Upper lobe of right lung (tissue), 1 donor: Measurements from ENCODE around the gene CMIP. TPM values are rescaled to one million over a fixed set of nuclear protein-coding genes. Genes with fewer than 3 reads are reported as not detected.

Source experiments
- ATAC-seq: fragments of 200-7000 bp; cut with Tn5 transposase; one replicate; pipeline ENCODE4 v1.9.1; 2020; ENCODE audit warnings: mild to moderate bottlenecking, moderate library complexity
- DNase-seq: peaks from one replicate; pipeline ENCODE4 v3.0.0-alpha.2; 2020
- H3K27ac ChIP-seq: fragments of 200-600 bp; one replicate; pipeline ENCODE4 v1.8.0; 2022
- H3K27me3 ChIP-seq: fragments of 200-600 bp; one replicate; pipeline ENCODE4 v1.8.0; 2022; ENCODE audit warnings: mild to moderate bottlenecking
- H3K36me3 ChIP-seq: fragments of 200-600 bp; one replicate; pipeline ENCODE4 v1.8.0; 2022
- H3K4me1 ChIP-seq: fragments of 200-600 bp; one replicate; pipeline ENCODE4 v1.8.0; 2022
- H3K4me3 ChIP-seq: fragments of 200-600 bp; one replicate; pipeline ENCODE4 v1.8.0; 2022; ENCODE audit warnings: mild to moderate bottlenecking
- H3K9me3 ChIP-seq: fragments of 200-600 bp; one replicate; pipeline ENCODE4 v1.8.0; 2022
- intact Hi-C: fragments of 100-400 bp; cut with DNase I; formaldehyde crosslinking; loops from one replicate; pipeline ENCODE4 v1.11.0; 2022
- total RNA-seq: library from RNA; stranded (reverse); fragmentation: NEBNext Ultra II Directional; extraction: Animal tissue kit (Norgen Biotek cat#: 25700); gene quantifications from one replicate; pipeline ENCODE4 v1.2.1, GENCODE V29; 2021
- TF ChIP-seq, protein P1 (sequence below): fragments of 200-600 bp; IDR thresholded peaks from one replicate; pipeline ENCODE4 v1.8.0; 2022; ENCODE audit warnings: antibody characterized with exemption
- donor health status: DM: no; HTN: yes; CAD: no; lungs with severe emphysema.

Gene CMIP
- total RNA-seq, 1 donor from 2014 or later, result 73.8 TPM

DNA sequence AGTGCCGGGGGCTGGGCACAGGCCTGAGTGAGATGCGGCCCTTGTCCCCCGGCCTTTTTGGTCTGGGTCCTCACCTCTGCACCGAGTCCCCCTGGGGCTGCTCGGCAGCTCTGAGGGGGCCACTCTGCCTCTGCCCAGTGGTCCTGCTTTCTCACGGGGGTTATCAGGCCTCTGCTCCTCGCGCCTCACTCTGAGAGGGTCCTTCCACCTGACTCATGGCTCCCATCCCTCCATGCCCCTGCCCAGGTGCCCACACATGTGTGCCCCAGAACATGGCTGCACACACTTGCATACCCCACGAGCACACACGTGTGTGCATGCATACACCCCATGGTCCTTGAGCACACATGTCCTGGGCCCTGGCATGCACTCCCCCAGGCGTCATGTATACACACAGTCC lies 53.7 kb downstream of the CMIP start:
- Histone ChIP-seq H3K36me3 (no peaks in the 10 kb centered on the region), H3K4me1 (peaks cover 54% of the 10 kb centered on the region), H3K27me3 (no peaks in the 10 kb centered on the region), H3K9me3 (no peaks in the 10 kb centered on the region), H3K4me3 (no peak overlapping the region), H3K27ac (no peak overlapping the region)
- ATAC-seq, result no peak
- no peak for DNase-seq
- intact Hi-C loops, result no loop called here
- TF ChIP-seq, protein P1, sequence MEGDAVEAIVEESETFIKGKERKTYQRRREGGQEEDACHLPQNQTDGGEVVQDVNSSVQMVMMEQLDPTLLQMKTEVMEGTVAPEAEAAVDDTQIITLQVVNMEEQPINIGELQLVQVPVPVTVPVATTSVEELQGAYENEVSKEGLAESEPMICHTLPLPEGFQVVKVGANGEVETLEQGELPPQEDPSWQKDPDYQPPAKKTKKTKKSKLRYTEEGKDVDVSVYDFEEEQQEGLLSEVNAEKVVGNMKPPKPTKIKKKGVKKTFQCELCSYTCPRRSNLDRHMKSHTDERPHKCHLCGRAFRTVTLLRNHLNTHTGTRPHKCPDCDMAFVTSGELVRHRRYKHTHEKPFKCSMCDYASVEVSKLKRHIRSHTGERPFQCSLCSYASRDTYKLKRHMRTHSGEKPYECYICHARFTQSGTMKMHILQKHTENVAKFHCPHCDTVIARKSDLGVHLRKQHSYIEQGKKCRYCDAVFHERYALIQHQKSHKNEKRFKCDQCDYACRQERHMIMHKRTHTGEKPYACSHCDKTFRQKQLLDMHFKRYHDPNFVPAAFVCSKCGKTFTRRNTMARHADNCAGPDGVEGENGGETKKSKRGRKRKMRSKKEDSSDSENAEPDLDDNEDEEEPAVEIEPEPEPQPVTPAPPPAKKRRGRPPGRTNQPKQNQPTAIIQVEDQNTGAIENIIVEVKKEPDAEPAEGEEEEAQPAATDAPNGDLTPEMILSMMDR, result no peak

DNA sequence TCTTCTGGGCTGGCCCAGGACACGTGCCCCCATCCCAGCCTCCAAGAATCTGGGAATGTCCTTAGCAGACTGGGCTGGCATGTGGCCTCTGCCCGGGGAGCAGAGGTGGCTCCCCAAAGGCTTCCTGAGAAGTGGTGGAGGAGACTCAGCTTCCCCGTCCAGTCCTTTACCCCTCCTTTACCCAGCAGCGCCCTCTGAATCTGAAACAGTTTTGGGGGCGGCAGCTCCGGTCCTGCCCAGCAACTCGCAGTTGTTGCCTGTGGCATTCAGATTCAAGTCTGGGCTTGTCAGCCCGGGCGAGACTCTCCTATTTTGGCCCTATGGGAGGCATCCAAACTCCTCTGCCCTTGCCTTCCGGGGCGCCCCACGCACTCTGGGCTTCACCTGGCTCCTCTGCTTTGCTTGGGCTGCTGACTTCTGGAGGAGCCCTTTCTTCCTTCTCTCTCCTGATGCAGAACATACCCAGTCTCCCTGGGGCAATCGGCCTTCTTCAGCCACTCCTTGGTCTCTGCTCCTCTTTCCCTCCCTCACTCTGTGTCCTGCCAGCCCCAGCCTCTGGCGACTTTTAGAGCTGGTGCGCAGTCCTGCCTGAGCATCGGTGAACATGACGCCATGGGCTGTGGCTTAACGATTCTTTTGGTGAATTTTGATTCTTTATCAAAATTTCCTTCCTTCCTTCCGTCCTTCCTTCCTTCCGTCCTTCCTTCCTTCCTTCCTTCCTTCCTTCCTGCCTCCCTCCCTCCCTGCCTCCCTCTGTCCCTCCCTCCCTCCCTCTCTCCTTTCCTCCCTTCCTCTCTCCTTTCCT lies 55.2 kb downstream of the CMIP start:
- intact Hi-C loops, result no loop called here
- Histone ChIP-seq H3K9me3 (no peaks in the 10 kb centered on the region), H3K4me3 (no peak overlapping the region), H3K36me3 (no peaks in the 10 kb centered on the region), H3K27ac (no peak overlapping the region), H3K4me1 (peaks cover 40% of the 10 kb centered on the region), H3K27me3 (no peaks in the 10 kb centered on the region)
- ATAC-seq (no peak), DNase-seq (no peak)
- TF ChIP-seq, protein P1, result no peak

DNA sequence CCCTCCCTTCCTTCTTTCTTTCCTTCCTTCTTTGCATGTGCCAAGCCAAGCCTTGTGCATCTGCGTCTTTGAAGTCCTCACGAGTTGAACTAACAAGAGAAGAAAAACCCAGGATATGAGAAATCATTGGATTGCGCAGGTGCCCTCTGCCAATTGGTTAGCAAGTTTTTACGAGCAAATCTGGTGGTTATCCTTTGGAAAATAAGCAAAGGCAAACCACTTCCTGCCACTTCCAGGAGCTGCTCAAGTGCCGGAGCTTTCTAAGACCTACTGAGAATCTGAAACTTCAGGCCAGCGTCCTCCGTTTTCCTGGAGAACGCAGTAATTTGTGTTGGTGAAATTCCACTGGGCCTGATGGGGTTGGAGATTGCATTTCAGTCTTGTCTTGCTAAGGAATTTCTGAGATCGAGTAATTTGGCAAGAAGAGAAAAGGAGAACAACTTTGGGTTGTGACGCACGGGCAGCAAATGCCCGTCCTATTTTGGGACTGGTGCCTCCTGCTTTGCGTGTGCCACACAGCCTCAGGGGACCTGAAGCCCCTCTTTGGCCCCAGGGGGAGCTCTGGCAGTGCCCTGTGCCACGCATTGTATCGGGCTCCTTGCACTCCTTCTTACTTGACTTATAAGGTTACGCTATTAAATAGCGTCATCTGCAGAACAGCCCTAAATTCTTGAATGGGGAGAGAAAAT lies 56.4 kb downstream of the CMIP start:
- peak; percentile 11 for ATAC-seq
- peaks cover 30% of the 10 kb centered on the region for H3K4me1 ChIP-seq

DNA sequence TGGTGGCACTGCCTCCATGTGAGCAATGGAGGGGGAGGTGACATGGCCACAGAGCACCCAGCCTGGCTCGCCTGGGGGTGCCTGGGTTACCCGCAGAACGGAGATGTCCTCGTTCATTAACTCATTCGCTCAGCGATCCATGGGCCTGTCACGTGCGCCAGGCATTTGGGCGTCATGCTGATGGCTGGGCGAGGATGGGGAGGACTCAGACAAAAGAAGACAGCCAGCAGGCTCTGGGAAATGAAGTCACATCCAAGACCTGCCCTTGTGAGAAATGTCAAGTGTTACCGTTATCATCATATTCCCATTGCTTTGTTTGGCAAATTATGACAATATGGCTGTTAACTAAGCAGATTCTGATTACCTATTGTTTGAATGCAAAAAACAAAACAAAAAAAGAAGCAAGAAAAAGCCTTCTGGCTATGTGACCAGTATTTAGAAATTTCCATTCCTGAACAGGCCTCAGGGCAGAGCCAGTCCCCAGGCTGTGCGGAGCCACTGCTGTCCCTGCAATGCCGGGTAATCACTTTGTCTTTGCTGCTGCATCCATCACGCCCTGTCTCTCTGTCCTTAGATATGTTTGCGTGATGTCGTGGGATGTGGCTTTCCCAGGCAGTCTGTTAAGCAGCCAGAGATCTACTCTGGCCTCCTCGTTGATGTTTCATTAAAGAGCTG lies 57.9 kb downstream of the CMIP start:
- no peak for ATAC-seq
- intact Hi-C loops, result no loop called here
- no peak for DNase-seq
- TF ChIP-seq, protein P1, result no peak
- Histone ChIP-seq H3K27me3 (no peaks in the 10 kb centered on the region), H3K4me1 (peaks cover 23% of the 10 kb centered on the region), H3K27ac (no peak overlapping the region), H3K4me3 (no peak overlapping the region), H3K36me3 (no peaks in the 10 kb centered on the region), H3K9me3 (no peaks in the 10 kb centered on the region)

More for the DNA sequence above, 56.4 kb downstream of the CMIP start:
- Histone ChIP-seq H3K9me3 (no peaks in the 10 kb centered on the region), H3K36me3 (no peaks in the 10 kb centered on the region), H3K27me3 (no peaks in the 10 kb centered on the region), H3K4me3 (no peak overlapping the region), H3K27ac (peak overlapping the region; percentile 17)
- TF ChIP-seq, protein P1, result no peak
- no peak for DNase-seq
- intact Hi-C loops, result no loop called here

DNA sequence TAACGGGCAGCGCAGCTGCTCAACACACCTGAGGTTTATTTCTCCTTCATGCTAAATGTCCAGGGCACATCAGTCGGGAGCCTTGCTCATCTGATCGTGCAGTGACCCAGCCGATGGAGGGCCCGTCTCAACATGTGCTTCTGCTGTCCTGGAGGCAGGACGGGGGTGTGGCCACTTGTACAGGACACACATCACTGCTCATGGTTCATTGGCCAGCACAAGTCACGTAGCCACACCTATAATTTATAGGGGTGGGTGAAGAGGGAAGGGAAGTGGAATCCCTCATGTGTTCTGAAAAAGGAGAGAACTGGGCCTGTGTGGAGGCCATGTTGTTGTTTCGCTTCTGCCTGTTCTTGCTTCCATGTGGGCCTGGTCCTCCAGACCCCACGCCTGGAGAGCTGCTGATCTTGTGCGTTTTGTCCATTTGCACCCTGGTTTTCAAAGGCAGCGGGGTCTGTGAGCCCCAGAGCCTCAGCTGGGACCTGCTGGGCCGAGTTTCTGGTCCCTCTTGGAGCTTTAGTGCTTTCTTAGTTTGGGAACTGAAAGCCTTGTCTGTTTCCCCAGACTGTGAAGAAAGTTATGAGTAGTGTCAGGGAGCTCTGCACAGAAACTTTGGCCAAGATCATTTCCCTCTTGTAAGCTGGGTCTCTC lies 60.5 kb downstream of the CMIP start:
- intact Hi-C loops, result no loop called here

More for the DNA sequence above, 60.5 kb downstream of the CMIP start:
- H3K36me3 ChIP-seq, result no peaks in the 10 kb centered on the region
- ATAC-seq (peak; percentile 68), DNase-seq (no peak)
- H3K27ac ChIP-seq, result no peak overlapping the region
- no peak overlapping the region for H3K4me3 ChIP-seq
- H3K27me3 ChIP-seq, result no peaks in the 10 kb centered on the region
- peaks cover 13% of the 10 kb centered on the region for H3K4me1 ChIP-seq
- TF ChIP-seq, protein P1, result no peak
- H3K9me3 ChIP-seq, result no peaks in the 10 kb centered on the region
